A204.1 (cell line): ENCODE results near the gene GABPA.

Experiments used
- FAIRE-seq: peaks from 2 replicates; lab custom pipeline; 2012; peaks lifted over from hg19 to GRCh38; lab: Jason Lieb, UNC

GABPA gene

GRCh38 chr21:25813917-25814316 is 79.1 kb downstream of the GABPA start:
- no peak for FAIRE-seq

- no peak for FAIRE-seq
These were observed 83.3 kb downstream of the GABPA start for GRCh38 chr21:25818121-25818520.

- FAIRE-seq: no peak
These were observed 83.8 kb downstream of the GABPA start for GRCh38 chr21:25818551-25818950.
